Stimulated activated CD4-positive, alpha-beta T cell treated with anti-CD3 and anti-CD28 coated beads, Interleukin-1b, Interleukin-23, amount 100 ng/mL, for 4 hours (primary cell): Measurements from ENCODE around the gene ANKS1B.

Experiments used
- DNase-seq, 2 donors: peaks; one replicate each; pipeline ENCODE4 v3.0.0-alpha.2; 2020; ENCODE audit warnings: low read depth in 2 of 2

The ANKS1B gene

DNA sequence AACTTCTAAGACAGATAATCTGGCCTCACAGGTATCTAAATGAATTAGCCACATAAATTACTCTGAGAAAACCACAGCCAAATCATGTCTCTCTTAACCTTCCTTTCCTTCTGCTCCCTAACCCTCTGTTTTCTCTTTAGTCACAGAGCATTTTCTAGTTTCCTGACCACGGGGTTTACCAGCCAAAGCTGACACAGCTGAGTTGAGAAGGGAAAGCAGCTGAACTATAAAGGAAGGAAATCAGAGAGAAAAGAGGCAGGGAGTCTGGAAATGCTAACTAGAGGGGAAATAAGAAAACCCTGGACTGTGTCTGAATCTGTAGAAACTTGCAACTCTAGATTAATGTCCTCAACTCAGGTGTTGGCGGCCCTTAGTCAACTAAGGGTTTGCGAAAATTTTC, 24.4 kb downstream of the ANKS1B start:
- no peak for DNase-seq

DNA sequence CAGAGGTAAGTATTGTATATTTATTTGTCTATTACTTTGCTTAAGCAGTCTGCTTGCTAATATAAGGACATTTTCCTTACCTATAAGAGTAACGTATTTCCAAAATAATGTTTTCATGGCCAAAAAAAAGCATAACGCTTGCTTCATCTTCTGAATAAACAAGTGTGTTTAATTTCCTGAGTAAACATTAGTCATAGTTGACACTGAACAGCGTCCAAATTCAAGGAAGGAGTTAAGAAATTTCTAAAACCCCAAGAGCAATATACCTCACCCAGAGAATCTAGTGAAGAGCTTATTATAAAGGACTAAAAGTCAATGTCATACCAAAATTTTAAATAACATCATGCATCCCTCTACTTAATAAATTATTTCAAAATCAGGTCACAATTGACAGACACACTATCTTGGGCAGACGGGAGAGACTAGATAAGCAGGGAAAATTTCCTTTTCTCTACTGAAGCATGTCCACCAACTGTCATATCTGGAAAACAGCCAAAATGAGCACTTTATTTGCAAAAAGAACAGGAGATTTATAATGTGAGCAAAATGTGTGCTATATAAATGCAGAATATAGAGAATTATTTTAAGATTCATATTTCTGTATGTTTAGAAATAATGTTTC, 25.1 kb downstream of the ANKS1B start:
- DNase-seq = no peak

DNA sequence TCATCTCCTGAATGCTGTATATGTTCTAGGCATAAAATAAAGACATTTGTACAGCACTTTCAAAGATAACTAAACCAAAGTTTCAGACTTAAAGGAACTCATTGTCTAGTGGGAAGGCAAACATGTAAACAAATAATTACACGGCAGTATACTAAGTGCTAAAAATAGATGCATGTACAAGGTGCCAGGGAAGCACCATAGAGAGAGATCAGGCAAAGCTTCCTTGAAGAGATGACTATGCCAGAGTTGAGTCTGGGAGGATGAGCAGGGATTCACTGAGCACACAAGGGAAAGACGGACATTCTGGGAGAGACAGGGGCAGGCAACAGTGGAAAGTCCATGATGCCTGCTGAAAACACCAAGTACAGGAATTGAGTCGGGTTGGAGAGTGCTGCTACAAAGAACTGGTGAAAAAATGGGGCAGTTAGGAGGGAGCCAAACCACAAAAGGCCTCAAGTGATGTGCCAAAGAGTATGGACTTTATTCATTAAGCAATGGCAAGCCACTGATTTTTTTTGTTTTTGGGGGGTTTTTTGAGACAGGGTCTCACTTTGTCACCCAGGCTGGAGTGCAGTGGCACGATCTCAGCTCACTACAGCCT, 26.8 kb downstream of the ANKS1B start:
- DNase-seq = no peak

- no peak for DNase-seq
Observed at GRCh38 chr12:99954724-99955123, 30.0 kb downstream of the ANKS1B start.

DNA sequence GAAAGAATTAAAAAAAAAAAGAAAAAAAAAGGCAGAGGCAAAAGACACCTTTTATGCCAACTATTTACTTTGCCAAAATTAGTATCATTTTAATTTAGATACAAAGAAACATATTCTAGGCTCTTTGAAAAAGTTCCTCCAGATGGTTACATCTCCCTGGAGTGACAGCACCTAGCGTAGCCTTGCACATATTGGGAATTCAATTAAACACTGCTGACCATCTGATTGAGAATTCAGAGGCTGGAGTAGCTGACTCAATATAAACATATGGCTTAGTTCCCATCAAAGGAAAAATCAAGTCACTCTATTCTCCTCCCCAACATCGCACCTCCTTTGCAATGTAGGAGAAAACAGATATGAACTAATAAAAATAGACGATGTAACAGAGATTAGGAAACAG, 36.4 kb downstream of the ANKS1B start:
- no peak for DNase-seq

DNA sequence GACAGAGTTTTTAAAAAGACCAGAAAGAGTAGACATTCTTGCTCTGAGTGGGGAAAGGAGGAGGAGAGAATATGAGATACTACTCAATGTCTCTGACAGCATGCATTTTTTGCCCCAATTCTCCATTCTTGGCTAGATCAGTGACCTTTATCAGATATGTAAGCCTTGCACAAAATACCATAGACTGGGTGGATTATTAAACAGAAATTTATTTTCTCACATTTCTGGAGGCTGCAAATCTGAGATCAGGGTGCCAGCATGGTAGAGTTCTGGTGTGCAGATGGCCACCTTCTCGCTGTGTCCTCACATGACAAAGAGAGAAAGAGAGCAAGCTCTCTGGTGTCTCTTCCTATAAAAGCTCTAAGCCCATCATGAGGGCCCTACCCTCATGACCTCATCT, 38.6 kb downstream of the ANKS1B start:
- no peak for DNase-seq

DNA sequence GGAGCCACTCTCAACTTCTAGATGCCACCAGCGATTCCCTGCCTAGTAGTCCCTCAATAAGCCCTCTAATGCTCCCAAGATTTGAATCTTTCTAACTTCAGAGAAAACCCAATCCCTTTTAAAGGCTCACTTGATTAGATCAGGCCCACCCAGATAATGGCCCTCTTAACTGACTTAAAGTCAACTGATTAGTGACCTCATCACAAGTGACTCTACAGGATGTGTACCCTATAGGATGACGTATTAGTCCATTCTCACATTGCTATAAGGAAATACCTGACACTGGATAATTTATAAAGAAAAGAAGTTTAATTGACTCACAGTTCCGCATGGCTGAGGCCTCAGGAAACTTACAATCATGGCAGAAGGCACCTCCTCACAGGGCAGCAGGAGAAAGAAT, 49.1 kb downstream of the ANKS1B start:
- DNase-seq = no peak

DNA sequence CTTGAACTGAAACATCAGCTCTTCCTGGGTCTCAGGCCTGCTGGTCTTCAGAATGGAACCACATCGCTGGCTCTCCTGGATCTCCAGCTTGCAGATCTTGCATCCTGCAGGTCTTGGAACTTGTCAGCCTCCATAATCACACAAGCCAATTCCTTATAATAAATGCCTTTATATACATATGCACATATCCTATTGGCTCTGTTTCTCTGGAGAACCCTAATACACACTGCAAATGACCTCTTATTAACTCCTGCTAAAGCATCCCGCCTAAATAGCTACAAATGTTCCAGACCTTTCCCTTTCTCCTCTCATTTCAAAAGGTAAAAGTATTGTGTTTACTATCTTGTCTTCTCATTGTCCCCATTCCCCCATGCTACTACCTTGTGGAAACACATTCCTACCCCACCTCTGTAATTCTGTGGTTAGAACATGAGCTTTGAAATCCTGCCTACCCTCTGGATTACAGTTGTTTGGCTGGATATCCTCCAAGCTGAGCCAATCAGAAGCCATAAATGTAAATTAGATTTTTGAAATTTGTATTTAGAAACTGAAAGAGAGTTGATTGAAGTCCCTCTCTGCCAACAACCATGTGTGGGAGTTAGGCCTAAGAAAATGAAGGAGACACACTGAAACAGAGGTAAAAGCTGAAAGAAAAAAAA, 58.1 kb downstream of the ANKS1B start:
- DNase-seq = no peak

GRCh38 chr12:99920353-99920960, 64.3 kb downstream of the ANKS1B start:
- DNase-seq = no peak

- no peak for DNase-seq
Observed at GRCh38 chr12:99917711-99918402, 66.9 kb downstream of the ANKS1B start.

GRCh38 chr12:99916555-99916954, 68.2 kb downstream of the ANKS1B start:
- DNase-seq = no peak

- no peak for DNase-seq
Observed at GRCh38 chr12:99915251-99916082, 69.3 kb downstream of the ANKS1B start.

- DNase-seq = no peak
Observed at GRCh38 chr12:99914206-99914605, 70.5 kb downstream of the ANKS1B start.

- no peak for DNase-seq
Observed at GRCh38 chr12:99911967-99912366, 72.8 kb downstream of the ANKS1B start.

GRCh38 chr12:99911081-99911480, 73.7 kb downstream of the ANKS1B start:
- DNase-seq = no peak

DNA sequence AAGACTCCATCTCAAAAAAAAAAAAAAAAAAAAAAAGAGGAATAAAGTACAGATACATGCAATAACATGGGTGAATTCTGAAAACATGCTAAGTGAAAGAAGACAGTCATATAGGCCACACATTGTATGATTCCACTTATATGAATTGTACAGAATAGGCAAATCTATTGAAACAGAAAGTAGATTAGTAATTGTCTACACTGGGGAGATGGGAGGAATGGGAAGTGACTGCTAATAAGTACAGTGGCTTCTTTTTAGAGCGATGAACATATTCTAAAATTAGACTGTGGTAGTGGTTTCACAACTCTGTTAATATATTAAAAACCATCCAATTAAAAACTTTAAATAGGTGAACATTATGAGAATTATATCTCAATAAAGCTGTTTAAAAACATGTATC, 74.4 kb downstream of the ANKS1B start:
- DNase-seq = no peak

GRCh38 chr12:99906786-99907579, 77.8 kb downstream of the ANKS1B start:
- no peak for DNase-seq

GRCh38 chr12:99901181-99901580, 83.6 kb downstream of the ANKS1B start:
- no peak for DNase-seq

DNA sequence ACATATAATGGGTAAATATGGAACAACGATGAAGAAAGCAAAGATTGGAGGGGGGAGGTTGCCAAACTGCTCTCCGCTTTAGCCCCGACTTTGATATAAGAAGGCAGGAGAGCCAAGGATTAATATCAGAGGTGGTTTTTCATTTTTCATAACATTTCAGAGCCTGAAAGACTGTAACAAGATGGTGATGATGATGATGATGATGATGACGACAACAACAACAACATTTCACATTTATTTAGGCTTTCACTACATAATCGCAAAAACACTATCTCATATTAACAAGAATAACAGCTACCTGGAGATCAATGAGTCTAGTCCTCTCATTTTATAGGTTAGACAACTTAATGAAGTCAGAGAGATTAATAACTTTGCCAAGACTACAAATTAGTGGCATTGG, 86.1 kb downstream of the ANKS1B start:
- no peak for DNase-seq

DNA sequence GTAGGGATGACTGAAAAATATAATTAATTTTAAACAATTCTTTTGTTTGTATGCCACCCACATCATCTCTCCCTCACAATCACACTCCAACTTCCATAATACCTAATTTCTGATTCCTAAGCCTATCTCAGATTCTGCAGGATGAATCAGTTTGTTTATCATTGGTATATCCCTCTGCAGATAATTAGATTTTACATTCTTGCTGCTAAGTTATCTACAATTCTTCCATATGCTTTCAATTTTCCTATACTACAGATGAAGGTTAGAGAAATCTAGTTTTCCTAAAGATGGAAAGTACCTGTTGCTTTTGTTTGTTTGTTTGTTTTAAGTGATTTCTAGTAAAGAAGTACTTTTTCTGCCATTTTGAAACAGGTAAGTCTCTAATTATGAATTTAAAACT, 105.3 kb downstream of the ANKS1B start:
- DNase-seq = no peak

DNA sequence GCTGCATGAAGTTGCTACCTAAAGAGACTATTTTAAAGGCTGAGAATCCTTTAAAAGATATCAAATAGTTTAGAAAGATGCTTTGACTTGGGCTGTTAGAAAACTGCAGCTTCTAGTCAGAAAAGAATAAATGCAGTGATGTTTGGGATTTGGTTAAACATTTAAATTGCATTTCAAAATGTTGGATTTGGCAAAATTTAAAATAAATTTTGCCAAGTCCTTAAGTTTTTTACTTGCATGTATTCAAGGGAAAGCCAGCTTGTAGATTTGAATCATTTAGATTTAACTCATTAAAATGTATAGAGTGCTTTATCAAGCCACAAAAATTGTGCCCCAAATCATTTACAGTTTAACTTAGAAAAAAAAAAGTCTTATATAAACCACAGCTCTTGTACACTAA, 109.7 kb downstream of the ANKS1B start:
- no peak for DNase-seq
